ENCODE data around the gene PPP1R12A.
"Not testable (repeated sequence)": the region's sequence is repeated elsewhere in the genome, so short reads cannot be mapped to it uniquely, and the experiment has no call there.

PPP1R12A gene

DNA sequence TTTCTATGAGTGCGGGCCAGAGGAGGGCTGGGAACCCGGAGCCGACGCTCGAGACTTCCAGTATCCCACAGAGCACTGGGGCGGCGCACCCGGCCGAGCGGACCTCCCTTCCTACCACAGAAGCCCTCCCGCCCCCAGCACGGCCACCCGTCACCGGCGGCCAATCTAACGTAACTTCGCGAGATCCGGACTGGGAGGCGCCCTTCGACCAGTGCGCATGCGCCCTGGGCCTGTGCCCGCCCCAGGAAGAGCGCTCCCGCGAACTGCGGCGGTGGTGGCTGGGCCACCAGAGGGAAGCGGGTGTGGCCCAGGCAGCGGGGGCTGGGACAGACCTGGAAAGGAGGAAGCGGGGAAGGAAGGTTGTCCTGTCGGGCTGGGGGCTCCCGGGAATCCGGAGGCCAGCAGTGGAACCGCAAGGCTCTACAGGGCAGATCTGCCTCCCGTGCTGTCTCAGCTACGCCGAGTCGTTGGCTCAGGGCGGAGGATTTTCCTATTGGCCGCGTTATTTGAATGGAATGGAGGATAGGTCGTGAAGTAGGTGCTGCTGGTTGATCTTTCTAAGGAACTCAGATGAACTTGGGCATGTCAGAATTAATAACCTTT is at the start of gene PPP1R12A:
PPP1R12A (minus strand) TSS at position 77 of the 603 bp plus-strand sequence. CDS start 166 bp downstream, outside the sequence.
- DNase-seq = peak; percentile 92 to 99 (median 95)
- intact Hi-C loops (cut with DNase I) = loop anchor here (10.0 kb wide), 2 partner anchors 100 to 250 kb away; no protein-coding TSS in a partner anchor

DNA sequence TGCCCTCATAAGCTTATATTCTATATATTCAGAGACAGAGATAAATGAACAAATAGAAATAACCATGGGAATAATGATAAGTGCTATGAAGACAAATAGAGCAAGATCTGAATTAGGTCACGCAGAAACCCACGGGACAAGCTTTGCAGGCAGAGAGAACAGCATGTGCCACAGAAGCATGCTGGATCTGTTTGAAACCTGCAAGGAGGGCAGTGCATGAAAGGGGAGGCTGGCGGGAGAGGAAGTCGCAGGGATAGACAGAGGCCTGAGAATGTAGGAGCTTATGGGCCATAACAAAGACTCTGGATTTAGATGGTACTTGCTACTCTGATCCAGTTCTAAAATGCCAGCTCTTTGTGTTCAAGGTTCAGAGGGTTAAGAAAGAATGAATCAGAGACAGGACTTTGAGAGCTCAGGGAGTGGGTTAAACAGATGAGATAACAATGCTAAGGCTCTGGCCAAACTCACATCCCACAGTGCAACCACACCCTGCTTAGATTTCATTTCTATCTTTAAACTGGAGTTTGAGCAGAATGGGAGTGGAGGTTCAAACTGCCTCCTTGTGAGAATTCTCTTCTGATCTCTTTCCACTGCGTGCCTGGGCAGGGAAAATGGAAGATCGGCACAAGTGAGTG is 49.2 kb upstream of the PPP1R12A start:
- DNase-seq = no peak
- intact Hi-C loops (cut with DNase I) = no loop called here

DNA sequence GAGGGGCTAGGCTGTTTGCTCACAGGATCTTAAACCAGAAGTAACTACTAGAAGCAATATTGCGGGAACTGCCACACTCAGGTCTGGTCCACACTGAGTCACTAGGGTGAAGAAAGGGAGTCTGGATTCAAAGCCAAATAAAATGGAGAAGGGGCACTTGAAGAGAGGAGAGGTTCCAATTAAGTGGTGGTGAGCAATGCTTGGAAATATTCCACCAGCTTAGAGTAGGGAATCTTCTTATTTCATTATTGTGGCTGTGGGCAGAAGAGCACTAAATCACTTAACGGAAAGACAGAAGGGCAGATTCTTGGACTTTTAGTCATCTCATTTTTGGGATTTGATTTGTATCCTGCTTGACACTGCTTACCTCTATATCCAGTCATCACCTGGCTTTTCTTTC is 48.6 kb upstream of the PPP1R12A start:
- intact Hi-C loops (cut with DNase I) = no loop called here

DNA sequence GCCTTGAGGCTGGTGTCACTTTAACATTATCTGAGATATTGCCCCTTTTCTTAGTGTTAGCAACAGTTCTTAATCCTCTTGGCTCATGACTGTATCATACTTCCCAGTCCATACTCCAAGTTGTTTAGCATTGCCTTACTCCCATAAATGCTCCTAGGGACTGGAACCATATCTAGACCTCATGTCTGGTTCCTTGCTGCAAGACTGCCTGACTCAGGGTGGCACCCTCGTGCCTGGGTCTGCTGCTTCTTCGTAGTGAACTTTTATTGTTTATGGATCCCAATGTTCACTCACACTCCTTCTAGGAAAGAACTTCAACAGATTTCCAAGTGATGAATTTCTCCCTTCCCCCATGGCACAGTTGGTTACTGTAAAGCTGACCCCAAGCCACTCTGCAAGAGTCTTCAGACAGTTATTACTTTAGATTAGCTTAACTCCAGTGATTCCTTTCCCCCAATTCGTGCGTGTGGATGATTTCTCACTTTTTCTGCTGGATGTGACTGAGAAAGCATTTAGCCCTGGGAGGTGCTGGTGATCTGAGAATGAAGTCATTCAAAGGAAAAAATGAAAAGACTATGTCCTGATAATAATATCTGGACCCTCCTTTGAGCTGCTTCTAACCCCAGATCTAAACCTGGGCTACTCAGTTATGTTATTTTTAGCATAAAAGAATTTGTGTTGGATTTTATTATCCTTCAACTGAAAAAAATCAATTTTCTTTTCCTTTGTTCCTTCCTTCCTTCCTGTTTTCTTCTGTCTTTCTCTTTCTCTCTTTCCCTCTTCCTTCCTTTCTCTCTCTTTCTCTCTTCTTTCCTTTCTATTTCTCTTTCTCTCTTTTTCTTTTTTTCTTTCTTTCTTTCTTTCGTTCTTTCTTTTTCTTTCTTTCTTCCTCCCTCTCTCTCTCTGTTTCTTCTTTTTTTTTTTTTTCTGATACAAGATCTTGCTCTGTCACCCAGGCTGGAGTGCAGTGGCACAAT is 47.5 kb upstream of the PPP1R12A start:
- DNase-seq = no peak
- intact Hi-C loops (cut with DNase I) = no loop called here

More for the DNA sequence above, 48.6 kb upstream of the PPP1R12A start:
- DNase-seq = no peak

DNA sequence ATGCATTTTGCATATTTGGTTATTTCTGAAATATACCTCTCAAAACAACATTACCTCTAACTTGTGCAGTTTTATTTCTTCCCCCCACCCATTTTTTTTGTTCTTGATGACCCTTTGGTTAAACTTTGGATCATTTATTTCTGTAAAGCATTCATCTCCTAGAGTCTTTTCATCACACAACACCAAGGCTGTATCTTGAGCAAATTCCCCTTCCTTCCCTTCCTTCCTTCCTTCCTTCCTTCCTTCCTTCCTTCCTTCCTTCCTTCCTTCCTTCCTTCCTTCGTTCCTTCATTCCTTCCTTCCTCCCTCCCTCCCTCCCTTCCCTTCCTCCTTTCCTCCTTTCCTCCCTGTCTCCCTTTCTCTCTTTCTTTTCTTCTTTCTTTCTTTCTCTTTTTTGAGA is 43.8 kb upstream of the PPP1R12A start:
- no peak for DNase-seq
- intact Hi-C loops (cut with DNase I) = no loop called here

DNA sequence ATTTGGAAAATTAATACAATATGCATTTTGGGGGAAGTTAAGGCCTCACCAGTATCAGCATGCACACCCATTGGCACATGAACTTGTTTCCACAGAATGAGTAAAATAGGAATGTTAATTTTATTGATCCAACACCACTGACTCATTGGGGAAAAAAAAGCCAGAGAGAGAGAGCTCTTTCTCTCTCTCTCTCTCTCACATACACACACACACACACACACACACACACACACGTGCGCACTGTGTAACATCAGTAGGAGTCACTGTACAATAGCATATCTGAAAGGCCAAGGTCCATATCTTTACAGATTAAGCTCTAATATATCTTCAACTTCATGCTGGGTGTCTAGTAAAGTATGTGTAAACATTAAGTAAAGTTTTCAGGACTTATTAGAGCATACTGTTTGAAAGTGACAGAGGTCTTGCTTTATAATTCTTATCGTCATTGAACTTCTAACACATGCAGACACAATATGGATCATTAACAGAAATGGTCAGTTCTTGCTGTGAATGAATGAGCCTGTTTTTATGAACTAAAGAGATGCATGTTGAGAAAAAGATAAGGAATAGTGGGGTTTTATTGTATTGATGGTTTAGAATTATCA is 43.1 kb upstream of the PPP1R12A start:
- intact Hi-C loops (cut with DNase I) = not testable (repeated sequence)

DNA sequence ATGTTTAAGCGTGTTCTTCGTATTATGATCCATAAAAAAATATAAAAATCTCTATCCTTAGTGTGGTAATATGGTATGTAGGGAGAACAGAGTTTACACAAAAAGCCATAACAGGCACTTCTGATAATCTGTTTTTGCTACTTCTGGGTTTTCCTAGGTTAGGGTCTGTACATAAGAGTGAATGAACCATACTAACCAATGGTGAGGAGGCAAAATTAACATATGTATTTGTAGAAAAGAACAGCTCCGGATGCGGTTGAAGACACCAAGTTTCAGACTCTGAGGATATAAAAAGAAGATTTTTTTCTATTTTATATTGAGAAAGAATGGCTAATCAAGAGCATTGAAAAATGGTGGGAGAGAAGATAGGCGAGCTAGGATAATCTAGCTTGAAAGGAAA is 40.2 kb upstream of the PPP1R12A start:
- no peak for DNase-seq
- intact Hi-C loops (cut with DNase I) = no loop called here

More for the DNA sequence above, 43.1 kb upstream of the PPP1R12A start:
- DNase-seq = not testable (repeated sequence)

DNA sequence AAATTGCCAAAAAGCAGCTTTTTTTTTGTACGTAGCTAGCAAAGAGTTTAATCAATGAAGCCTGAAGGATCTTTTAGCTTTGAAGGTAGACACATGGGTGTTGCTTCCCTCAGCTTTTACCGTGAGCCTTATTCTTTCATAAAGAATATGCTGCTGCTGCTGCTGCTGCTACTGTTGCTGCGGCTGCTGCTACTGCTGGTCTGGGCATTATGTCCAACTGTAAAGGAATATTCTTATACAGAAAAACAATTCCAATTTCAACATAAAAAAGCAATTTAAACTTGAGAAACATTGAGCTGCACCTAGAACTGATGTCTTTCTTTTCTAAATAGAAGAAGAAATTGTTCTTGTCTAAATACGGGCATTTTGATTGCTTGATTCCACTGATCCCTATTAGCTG is 38.9 kb upstream of the PPP1R12A start:
- DNase-seq = peak in 1 of 10 donors; percentile 70

DNA sequence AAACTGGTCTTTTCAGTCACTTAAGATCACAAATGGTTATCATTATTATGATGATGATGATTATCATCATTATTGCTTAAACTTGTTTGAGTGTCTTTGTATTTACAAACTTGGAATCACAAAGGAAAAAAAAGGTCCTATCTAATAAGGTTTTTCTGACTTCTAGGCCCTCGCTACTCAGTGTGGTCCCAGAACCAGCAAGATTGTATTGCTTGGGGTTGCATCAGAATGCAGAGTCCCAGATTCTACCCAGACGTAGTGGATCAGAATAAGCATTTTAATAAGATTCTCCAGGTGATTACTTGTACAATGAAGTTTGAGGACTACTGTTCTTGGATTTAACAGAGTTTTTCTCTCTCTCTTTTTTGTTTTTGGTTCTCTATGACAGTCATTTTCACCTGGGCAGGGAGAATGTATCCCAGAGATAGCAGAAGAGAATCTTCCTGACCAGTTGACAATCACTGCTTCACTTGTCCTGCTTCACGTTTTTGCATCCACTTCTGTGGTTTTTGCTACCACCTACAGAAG is 29.3 kb upstream of the PPP1R12A start:
- intact Hi-C loops (cut with DNase I) = no loop called here
- DNase-seq = no peak

More for the DNA sequence above, 38.9 kb upstream of the PPP1R12A start:
- intact Hi-C loops (cut with DNase I) = no loop called here

DNA sequence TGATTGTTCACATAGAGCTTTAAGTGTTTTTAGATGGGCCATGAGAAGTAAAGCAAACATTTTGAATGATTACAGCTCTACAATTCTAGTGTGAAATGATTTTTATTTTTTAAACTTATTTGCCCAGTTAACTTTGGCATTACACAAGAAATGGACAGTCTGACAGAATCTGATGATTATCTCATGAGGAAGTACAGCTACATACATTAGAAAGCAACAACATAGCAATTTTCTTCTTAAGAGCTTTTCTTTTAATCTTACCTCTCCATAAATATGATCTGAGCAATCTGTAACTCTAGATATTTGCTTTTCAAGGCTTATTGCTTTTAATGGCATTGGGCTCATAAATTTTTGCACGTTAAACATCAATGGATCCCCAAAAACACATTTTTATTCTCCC is 26.5 kb upstream of the PPP1R12A start:
- intact Hi-C loops (cut with DNase I) = no loop called here
- DNase-seq = no peak

DNA sequence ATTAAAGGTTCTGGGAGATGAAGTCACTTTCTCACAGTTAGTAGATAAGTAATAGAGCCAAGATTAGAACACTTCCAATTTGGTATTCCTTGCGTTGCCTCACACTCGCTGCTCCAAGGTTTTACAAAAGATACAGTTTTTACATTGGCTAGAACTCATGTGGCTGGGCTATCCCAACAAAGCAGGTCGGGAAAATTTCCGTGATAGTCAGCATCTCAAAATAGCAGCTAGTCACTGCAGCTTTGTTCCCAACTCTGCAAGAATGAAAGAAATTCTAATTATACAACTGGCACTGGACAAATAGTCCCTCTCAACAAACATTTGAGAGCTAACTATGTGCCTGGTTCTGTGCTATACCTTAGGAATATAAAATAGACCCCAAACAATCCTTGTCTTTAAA is 24.6 kb upstream of the PPP1R12A start:
- peak in 3 of 10 donors; percentile 15 to 65 (median 21) for DNase-seq
- intact Hi-C loops (cut with DNase I) = no loop called here

DNA sequence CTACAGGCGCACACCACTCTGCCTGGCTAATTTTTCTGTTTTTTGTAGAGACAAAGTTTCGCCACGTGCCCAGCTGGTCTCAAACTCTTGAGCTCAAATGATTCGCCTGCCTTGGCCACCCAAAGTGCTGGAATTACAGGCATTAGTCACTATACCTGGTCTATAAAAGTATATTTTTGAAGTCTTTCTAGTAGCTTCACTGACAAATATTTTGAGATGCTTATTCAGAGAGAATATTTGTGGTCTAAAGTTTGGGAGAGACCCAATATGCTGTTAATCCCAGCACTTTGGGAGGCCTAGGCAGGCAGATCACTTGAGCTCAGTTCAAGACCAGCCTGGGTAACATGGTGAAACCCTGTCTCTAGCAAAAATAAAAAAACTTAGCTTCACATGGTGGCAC is 22.0 kb upstream of the PPP1R12A start:
- intact Hi-C loops (cut with DNase I) = no loop called here
- no peak for DNase-seq

DNA sequence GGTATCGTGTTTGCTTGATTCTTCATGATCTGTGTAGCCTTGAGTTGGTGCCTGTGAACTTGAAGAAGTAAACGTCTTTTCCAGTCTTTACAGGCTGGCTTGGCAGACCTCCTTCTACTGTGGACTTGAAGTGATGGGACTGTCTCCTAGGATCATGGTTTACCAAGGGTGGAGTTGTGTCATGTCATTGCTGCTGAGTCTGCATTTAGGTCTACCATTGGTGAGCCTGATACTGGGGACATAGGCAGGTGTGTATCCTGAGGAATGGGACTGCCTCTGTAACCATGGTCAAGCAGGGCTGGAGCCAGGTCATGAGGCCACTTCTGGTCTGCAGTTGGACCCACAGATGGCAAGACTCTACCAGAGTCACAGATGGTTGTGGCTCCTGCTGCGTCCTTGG is 20.7 kb upstream of the PPP1R12A start:
- intact Hi-C loops (cut with DNase I) = no loop called here
- DNase-seq = peak in 1 of 10 donors; percentile 53

DNA sequence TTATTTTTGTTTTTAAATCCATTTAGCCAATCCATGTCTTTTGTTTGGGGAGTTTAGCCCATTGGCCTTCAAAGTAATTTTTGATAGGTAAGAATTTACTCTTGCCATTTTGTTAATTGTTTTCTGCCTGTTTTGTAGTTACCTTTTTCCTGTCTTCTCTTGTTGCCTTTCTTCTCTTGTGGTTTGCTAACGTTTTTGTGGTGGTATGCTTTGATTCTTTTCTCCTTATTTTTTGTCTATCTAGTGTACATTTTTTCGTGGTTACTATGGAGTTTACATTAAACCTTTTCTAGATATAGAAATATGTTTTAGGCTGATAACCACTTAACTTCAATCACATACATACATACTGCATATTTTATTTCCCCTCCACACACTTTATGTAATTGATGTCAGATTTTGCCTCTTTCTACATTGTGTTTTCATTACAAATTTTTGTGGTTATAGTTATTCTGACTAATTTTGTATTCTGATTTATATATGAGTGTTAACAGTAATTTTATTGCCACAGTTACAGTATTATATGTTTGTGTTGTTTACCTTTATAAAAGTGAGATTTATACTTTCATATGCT is 19.2 kb upstream of the PPP1R12A start:
- intact Hi-C loops (cut with DNase I) = no loop called here
- no peak for DNase-seq

DNA sequence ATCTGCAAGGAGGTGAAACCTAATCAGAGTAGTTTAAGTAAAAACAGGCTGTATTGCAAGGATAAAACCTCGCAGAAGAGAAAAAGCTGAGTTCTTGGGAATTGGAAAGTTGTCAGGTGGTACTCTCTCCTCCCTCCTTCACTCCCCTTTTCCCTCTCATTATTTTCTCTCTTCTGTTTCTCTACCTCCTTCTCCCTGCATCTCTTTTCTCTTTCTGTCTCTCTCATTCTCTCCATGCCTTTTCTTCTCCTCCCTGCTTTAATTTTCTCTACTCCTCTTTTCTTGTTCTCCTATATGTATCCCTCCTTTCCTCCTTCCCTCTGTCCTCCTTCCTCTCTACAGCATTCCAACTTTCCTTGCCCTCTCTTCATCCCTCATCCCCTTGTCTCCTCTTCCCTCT is 14.2 kb upstream of the PPP1R12A start:
- DNase-seq = no peak

DNA sequence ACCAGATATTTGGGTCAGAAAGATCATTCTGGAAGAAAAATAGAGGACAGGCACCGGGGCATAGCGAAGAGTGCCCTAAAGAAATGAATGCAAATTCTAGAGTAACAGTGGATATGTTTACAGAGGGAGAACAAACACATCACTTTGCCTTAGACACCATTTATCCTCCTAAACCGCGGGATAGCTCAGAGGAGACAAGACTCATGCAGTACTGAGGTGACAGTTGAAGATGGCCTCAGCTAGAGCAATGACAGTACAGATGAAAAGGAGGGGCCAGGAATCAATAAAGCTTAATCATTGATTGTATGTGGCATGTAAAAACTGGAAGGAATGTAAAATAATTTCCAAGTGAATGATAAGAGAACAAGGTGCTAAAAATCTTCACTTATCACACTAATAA is 10.5 kb upstream of the PPP1R12A start:
- intact Hi-C loops (cut with DNase I) = no loop called here
- DNase-seq = no peak

More for the DNA sequence above, 14.2 kb upstream of the PPP1R12A start:
- intact Hi-C loops (cut with DNase I) = no loop called here

DNA sequence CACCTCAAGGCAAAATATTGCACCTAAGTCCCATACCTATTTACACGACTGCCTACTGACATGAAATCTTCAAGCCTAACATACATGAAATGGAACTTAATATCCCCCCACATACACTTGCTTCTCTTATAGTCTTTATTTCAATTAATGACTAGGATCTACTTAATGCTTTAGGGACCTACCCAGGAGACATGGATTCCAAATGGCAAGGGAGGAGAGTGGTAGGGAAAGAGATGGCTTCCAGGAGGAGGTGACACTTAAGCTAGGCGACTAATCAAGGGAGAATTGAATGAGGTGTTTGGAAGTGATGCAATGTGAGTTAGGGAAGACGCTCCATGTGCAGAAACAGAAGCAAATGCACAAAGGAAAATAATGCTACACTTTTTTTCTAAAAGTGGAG is 9.7 kb upstream of the PPP1R12A start:
- intact Hi-C loops (cut with DNase I) = no loop called here

DNA sequence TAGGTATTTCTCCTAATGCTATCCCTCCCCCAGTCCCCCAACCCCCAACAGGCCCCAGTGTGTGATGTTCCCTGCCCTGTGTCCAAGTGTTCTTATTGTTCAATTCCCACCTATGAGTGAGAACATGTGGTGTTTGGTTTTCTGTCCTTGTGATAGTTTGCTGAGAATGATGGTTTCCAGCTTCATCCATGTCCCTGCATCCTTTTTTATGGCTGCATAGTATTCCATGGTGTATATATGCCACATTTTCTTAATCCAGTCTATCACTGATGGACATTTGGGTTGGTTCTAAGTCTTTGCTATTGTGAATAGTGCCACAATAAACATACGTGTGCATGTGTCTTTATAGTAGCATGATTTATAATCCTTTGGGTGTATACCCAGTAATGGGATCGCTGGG is 7.9 kb upstream of the PPP1R12A start:
- DNase-seq; intact Hi-C loops (cut with DNase I): not testable (repeated sequence)

More for the DNA sequence above, 9.7 kb upstream of the PPP1R12A start:
- no peak for DNase-seq

DNA sequence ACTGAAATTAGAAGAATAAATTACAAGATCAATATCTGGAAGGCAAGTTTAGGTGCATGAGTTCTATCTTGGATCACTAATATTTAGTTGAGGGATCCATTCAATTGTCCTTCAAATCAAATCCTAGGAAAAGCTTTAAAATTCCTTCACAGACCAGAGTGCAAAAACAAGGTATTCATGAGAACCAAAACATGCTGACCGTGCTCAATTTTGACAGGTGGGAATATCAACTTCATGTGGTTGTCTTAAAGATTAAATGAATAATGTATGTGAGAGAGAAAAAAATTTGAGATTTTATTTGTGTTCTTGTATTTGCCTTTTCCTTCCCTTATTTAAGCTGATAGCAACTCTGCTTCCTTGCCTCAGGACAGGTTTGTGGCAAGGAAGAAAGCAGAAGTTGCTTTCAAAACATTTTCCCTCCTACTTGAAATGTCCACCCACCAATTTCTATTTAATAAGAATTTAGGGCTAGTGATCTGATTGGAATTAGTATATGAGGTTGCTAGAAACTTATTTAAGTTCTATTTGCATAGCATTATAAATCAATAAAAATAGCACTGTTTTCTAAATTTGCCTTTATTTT is 4.9 kb upstream of the PPP1R12A start:
- DNase-seq = no peak
- intact Hi-C loops (cut with DNase I) = loop anchor here (10.0 kb wide), 2 partner anchors 105 to 245 kb away; no protein-coding TSS in a partner anchor
